Right lobe of liver (tissue), 6 donors: Measurements from ENCODE around the gene QRICH2. TPM values are rescaled to one million over a fixed set of nuclear protein-coding genes. Genes with fewer than 3 reads are reported as not detected.
A peak's percentile ranks its signal among the peaks of the same experiment; 100 is the strongest.

Experiments
- ATAC-seq, 4 donors: fragments of 200-7000 bp; cut with Tn5 transposase; one replicate each; pipeline ENCODE4 v1.9.1; 2020; ENCODE audit warnings: mild to moderate bottlenecking in 4 of 4, moderate library complexity in 4 of 4
- DNase-seq, 3 donors: peaks; one replicate each; pipeline ENCODE4 v3.0.0-alpha.2; 2020
- H3K27ac ChIP-seq, 3 donors: fragments of 200-600 bp; one replicate each; pipeline ENCODE4 v1.8.0; 2022
- H3K27me3 ChIP-seq, 2 donors: fragments of 200-600 bp; one replicate each; pipeline ENCODE4 v1.8.0; 2022
- H3K36me3 ChIP-seq, 4 donors: fragments of 200-600 bp; sonication (generic) in 1 of 4; one replicate each; pipeline versions ENCODE4 v1.5.1 to v1.8.0; 2017 to 2022; ENCODE audit warnings: control low read depth in 1 of 4
- H3K4me1 ChIP-seq, 4 donors: fragments of 200-600 bp; sonication (generic) in 1 of 4; one replicate each; pipeline versions ENCODE4 v1.5.1 to v1.8.0; 2017 to 2022; ENCODE audit warnings: control low read depth in 1 of 4
- H3K4me3 ChIP-seq, 3 donors: fragments of 200-600 bp; one replicate each; pipeline ENCODE4 v1.8.0; 2022
- H3K9me3 ChIP-seq, 4 donors: fragments of 200-600 bp; sonication (generic) in 1 of 4; one replicate each; pipeline versions ENCODE4 v1.5.1 to v1.8.0; 2017 to 2022; ENCODE audit warnings: control low read depth in 1 of 4
- CTCF ChIP-seq, 4 donors: fragments of 200-600 bp in 3 of 4; fragments of 450-650 bp in 1 of 4; IDR thresholded peaks; one replicate each; pipeline versions ENCODE4 v1.5.1 to v1.8.0; 2016 to 2022; ENCODE audit warnings: antibody characterized with exemption in 4 of 4, mild to moderate bottlenecking in 2 of 4
- POLR2A ChIP-seq: fragments of 450-650 bp; IDR thresholded peaks from one replicate; pipeline ENCODE4 v1.6.1; 2017; ENCODE audit warnings: antibody characterized with exemption, mild to moderate bottlenecking
- WGBS: methylation state at CpG from one replicate; pipeline ENCODE4 v1.1.6; 2018; ENCODE audit warnings: low coverage, low lambda C conversion rate; ENCODE audit not compliant: insufficient coverage; ENCODE audit errors: missing lambda C conversion rate; 5-methylcytosine and 5-hydroxymethylcytosine counted together
- intact Hi-C, 2 donors: fragments of 100-400 bp; cut with DNase I; formaldehyde crosslinking; loops; one replicate each; pipeline versions ENCODE4 v1.11.2 to v1.14.1; 2022
- total RNA-seq, 6 experiments: library from RNA; depleted of rRNA in 2 of 6; stranded (reverse); fragments of >200 nt in 2 of 6; fragmentation: NEBNext Ultra II Directional in 3 of 6; extraction: Animal tissue kit (Norgen Biotek cat#: 25700) in 3 of 6; gene quantifications; one replicate each; pipeline versions ENCODE4 v1.1.0 to v1.2.4, GENCODE V29; 2016 to 2023
- donor health status: DM: no; HTN: yes; CAD: no.
- donor health status: DM: no; HTN: no; CAD: no.
- donor health status: DM: no; HTN: no; CAD: no.
- donor health status: DM: no; HTN: yes; CAD: no.
- donor health status: DM: no; HTN: yes; CAD: no.

The QRICH2 gene
- total RNA-seq, 6 experiments from 2014 or later: 0.43 to 2.2 (median 1.5) TPM

- DNase-seq: no peak
- no peak for ATAC-seq
- Histone ChIP-seq H3K36me3 (peaks cover 0 to 27% (median 12%) of the 10 kb centered on the region in 4 donors), H3K4me1 (peaks cover 0 to 8% (median 4%) of the 10 kb centered on the region in 4 donors), H3K27ac (no peak overlapping the region), H3K27me3 (no peaks in the 10 kb centered on the region), H3K9me3 (no peaks in the 10 kb centered on the region), H3K4me3 (no peak overlapping the region)
- TF ChIP-seq CTCF (IDR thresholded peaks at IDR 0.05): no peak
- no peak for TF ChIP-seq POLR2A
- WGBS: 73% methylated on average over 10 of the region's 11 CpGs
- intact Hi-C loops: no loop called here
Observed at GRCh38 chr17:76333673-76334505, 25.8 kb upstream of the QRICH2 start.

GRCh38 chr17:76331083-76331482 is 23.0 kb upstream of the QRICH2 start:
- Histone ChIP-seq H3K36me3 (peaks cover 0 to 47% (median 21%) of the 10 kb centered on the region in 4 donors), H3K4me1 (peaks cover 0 to 8% (median 4%) of the 10 kb centered on the region in 4 donors), H3K27me3 (no peaks in the 10 kb centered on the region), H3K9me3 (no peaks in the 10 kb centered on the region), H3K27ac (no peak overlapping the region), H3K4me3 (no peak overlapping the region)
- ATAC-seq (no peak), DNase-seq (no peak)
- 96% methylated on average over 2 of the region's 2 CpGs for WGBS
- TF ChIP-seq POLR2A (no peak), CTCF (IDR thresholded peaks at IDR 0.05) (no peak)
- intact Hi-C loops: no loop called here

GRCh38 chr17:76329664-76330063 is 21.6 kb upstream of the QRICH2 start:
- 90% methylated on average over 8 of the region's 8 CpGs for WGBS
- no peak for ATAC-seq
- no peak for TF ChIP-seq CTCF (IDR thresholded peaks at IDR 0.05)
- no peak overlapping the region for H3K27ac ChIP-seq
- H3K4me1 ChIP-seq: peaks cover 0 to 8% (median 4%) of the 10 kb centered on the region in 4 donors
- no peaks in the 10 kb centered on the region for H3K27me3 ChIP-seq
- intact Hi-C loops: no loop called here
- H3K36me3 ChIP-seq: peaks cover 0 to 47% (median 21%) of the 10 kb centered on the region in 4 donors
- no peaks in the 10 kb centered on the region for H3K9me3 ChIP-seq
- DNase-seq: no peak
- H3K4me3 ChIP-seq: no peak overlapping the region

- H3K27me3 ChIP-seq: no peaks in the 10 kb centered on the region
- no peaks in the 10 kb centered on the region for H3K9me3 ChIP-seq
- DNase-seq (no peak), ATAC-seq (peak; percentile 24 to 60 (median 40))
- intact Hi-C loops: no loop called here
- H3K27ac ChIP-seq: no peak overlapping the region
- no peak overlapping the region for H3K4me3 ChIP-seq
- 63% methylated on average over 6 of the region's 6 CpGs for WGBS
- H3K4me1 ChIP-seq: peaks cover 0 to 7% (median 3%) of the 10 kb centered on the region in 4 donors
- H3K36me3 ChIP-seq: peaks cover 0 to 65% (median 22%) of the 10 kb centered on the region in 4 donors
- TF ChIP-seq POLR2A (no peak), CTCF (IDR thresholded peaks at IDR 0.05) (no peak)
Observed at GRCh38 chr17:76327696-76328095, 19.6 kb upstream of the QRICH2 start.
